ENCODE data around the gene NPIPB2. TPM values are rescaled to one million over a fixed set of nuclear protein-coding genes. Genes with fewer than 3 reads are reported as not detected.

The NPIPB2 gene
- total RNA-seq, 4 donors from 2014 or later = 1.3 to 7.4 (median 3.2) TPM

GRCh38 chr16:11980136-11980844, 38.4 kb upstream of the NPIPB2 start:
- intact Hi-C loops (cut with DNase I) = no loop called here
- no peaks in the 10 kb centered on the region for H3K27me3 ChIP-seq
- WGBS, 2 donors = 68 to 73% methylated on average over 5 of the region's 5 CpGs
- H3K9me3 ChIP-seq = no peaks in the 10 kb centered on the region
- no peak overlapping the region for H3K4me3 ChIP-seq
- H3K4me1 ChIP-seq = peaks cover 12 to 33% (median 15%) of the 10 kb centered on the region in 3 donors
- H3K27ac ChIP-seq = no peak overlapping the region
- TF ChIP-seq CTCF (IDR thresholded peaks at IDR 0.05) (no peak), POLR2A (IDR thresholded peaks at IDR 0.05) (no peak)
- no peak for DNase-seq
- no peaks in the 10 kb centered on the region for H3K36me3 ChIP-seq

- intact Hi-C loops (cut with DNase I) = no loop called here
- Histone ChIP-seq H3K4me1 (peaks cover 12 to 33% (median 15%) of the 10 kb centered on the region in 3 donors), H3K9me3 (no peaks in the 10 kb centered on the region), H3K27me3 (no peaks in the 10 kb centered on the region), H3K27ac (no peak overlapping the region), H3K36me3 (no peaks in the 10 kb centered on the region), H3K4me3 (no peak overlapping the region)
- no peak for DNase-seq
- 78 to 84% methylated on average over 8 to 9 of the region's 9 CpGs for WGBS, 2 donors
- peak in 1 of 6 experiments; percentile 1 for TF ChIP-seq CTCF (IDR thresholded peaks at IDR 0.05)
- no peak for TF ChIP-seq POLR2A (IDR thresholded peaks at IDR 0.05)
These were observed 37.3 kb upstream of the NPIPB2 start for GRCh38 chr16:11979013-11979672.

- Histone ChIP-seq H3K4me1 (peaks cover 12 to 42% (median 15%) of the 10 kb centered on the region in 3 donors), H3K4me3 (peak overlapping the region in 3 of 4 donors; percentile 85 to 90 (median 88)), H3K27ac (peak overlapping the region; percentile 89 to 94 (median 93)), H3K27me3 (no peaks in the 10 kb centered on the region), H3K36me3 (no peaks in the 10 kb centered on the region), H3K9me3 (no peaks in the 10 kb centered on the region)
- no peak for DNase-seq
- intact Hi-C loops (cut with DNase I) = no loop called here
- no peak for TF ChIP-seq CTCF (IDR thresholded peaks at IDR 0.05)
- no peak for TF ChIP-seq POLR2A (IDR thresholded peaks at IDR 0.05)
- WGBS, 2 donors = 34 to 48% methylated on average over 2 of the region's 2 CpGs
These were observed 36.2 kb upstream of the NPIPB2 start for GRCh38 chr16:11978080-11978479.

GRCh38 chr16:11977376-11978041, 35.7 kb upstream of the NPIPB2 start:
- peak in 2 of 4 donors; percentile 33 to 34 for TF ChIP-seq POLR2A (IDR thresholded peaks at IDR 0.05)
- no peak for TF ChIP-seq CTCF (IDR thresholded peaks at IDR 0.05)
- peak overlapping the region; percentile 89 to 94 (median 93) for H3K27ac ChIP-seq
- DNase-seq = no peak
- peaks cover 12 to 47% (median 15%) of the 10 kb centered on the region in 3 donors for H3K4me1 ChIP-seq
- H3K4me3 ChIP-seq = peak overlapping the region; percentile 85 to 93 (median 89)
- no peaks in the 10 kb centered on the region for H3K27me3 ChIP-seq
- no peaks in the 10 kb centered on the region for H3K9me3 ChIP-seq
- intact Hi-C loops (cut with DNase I) = no loop called here
- WGBS, 2 donors = 10 to 15% methylated on average over 11 to 12 of the region's 12 CpGs
- no peaks in the 10 kb centered on the region for H3K36me3 ChIP-seq
